B cell (primary cell): ENCODE data around the gene ZSCAN12. TPM values are rescaled to one million over a fixed set of nuclear protein-coding genes. Genes with fewer than 3 reads are reported as not detected.

ENCODE experiments used
- ATAC-seq: fragments of 200-7000 bp; cut with Tn5 transposase; one replicate; pipeline ENCODE4 v1.10.0; 2021; ENCODE audit warnings: low read depth, mild to moderate bottlenecking, moderate number of reproducible peaks, moderate library complexity
- CTCF ChIA-PET: fragments of 350-600 bp; sonication (Branson Sonifier 250); formaldehyde crosslinking; loops from one replicate; lab custom pipeline; 2021; ENCODE audit warnings: antibody characterized with exemption, inconsistent platforms; lab: Charles Lee
- POLR2A ChIA-PET: fragments of 350-600 bp; sonication (Branson Sonifier 250); formaldehyde crosslinking; loops from one replicate; lab custom pipeline; 2021; ENCODE audit warnings: antibody characterized with exemption; lab: Charles Lee
- DNase-seq: peaks from one replicate; pipeline ENCODE4 v3.0.0; 2013
- H2AFZ ChIP-seq: 2 replicates; pipeline ENCODE4 v1.6.1; 2012; ENCODE audit warnings: mild to moderate bottlenecking, low read depth, low read length; ENCODE audit not compliant: insufficient read depth, poor library complexity, severe bottlenecking
- H3K27ac ChIP-seq, 2 donors: 1 replicate in 1 of 2; 2 replicates in 1 of 2; pipeline ENCODE4 v1.5.1; 2012 to 2013; ENCODE audit warnings: low read length in 2 of 2, mild to moderate bottlenecking in 2 of 2, moderate library complexity in 1 of 2
- H3K27me3 ChIP-seq, 4 experiments: fragments of 200-600 bp in 1 of 4; sonication (generic) in 1 of 4; replicated peaks in 1 of 4; 1 replicate in 2 of 4; 2 replicates in 2 of 4; pipeline versions ENCODE4 v1.6.1 to v1.7.0; 2013 to 2016; ENCODE audit warnings: low read length in 3 of 4, mild to moderate bottlenecking in 2 of 4, mixed read lengths in 1 of 4, moderate library complexity in 1 of 4; ENCODE audit not compliant: insufficient read depth in 4 of 4, control insufficient read depth in 3 of 4; ENCODE audit errors: control extremely low read depth in 1 of 4
- H3K36me3 ChIP-seq, 2 experiments: replicated peaks in 1 of 2; 1 replicate in 1 of 2; 2 replicates in 1 of 2; pipeline versions ENCODE4 v1.6.1 to v1.7.1; 2013; ENCODE audit warnings: low read length in 1 of 2; ENCODE audit not compliant: insufficient read depth in 2 of 2, control insufficient read depth in 1 of 2; ENCODE audit errors: control extremely low read depth in 1 of 2, extremely low read depth in 1 of 2
- H3K4me1 ChIP-seq, 2 donors: fragments of 200-600 bp in 1 of 2; sonication (generic) in 1 of 2; 1 replicate in 1 of 2; 2 replicates in 1 of 2; pipeline versions ENCODE4 v1.5.1 to v1.6.1; 2013 to 2017; ENCODE audit warnings: low read length in 2 of 2; ENCODE audit not compliant: control insufficient read depth in 2 of 2, insufficient read depth in 2 of 2
- H3K4me2 ChIP-seq: replicated peaks from 2 replicates; pipeline ENCODE3; 2012; ENCODE audit warnings: mild to moderate bottlenecking, low read depth, low read length; ENCODE audit not compliant: poor library complexity, severe bottlenecking
- H3K4me3 ChIP-seq, 5 experiments: fragments of 200-600 bp in 1 of 5; sonication (generic) in 1 of 5; 1 replicate in 3 of 5; 2 replicates in 2 of 5; pipeline versions ENCODE4 v1.5.1 to v1.7.0; 2011 to 2016; ENCODE audit warnings: low read length in 4 of 5, mild to moderate bottlenecking in 4 of 5, low read depth in 2 of 5, control low read depth in 1 of 5, moderate library complexity in 1 of 5; ENCODE audit not compliant: insufficient read depth in 1 of 5; ENCODE audit errors: control extremely low read depth in 1 of 5, extremely low read depth in 1 of 5
- H3K79me2 ChIP-seq: fragments of 200-600 bp; sonication (generic); one replicate; pipeline ENCODE4 v1.6.0; 2016; ENCODE audit warnings: low read length; ENCODE audit not compliant: control insufficient read depth, insufficient read depth
- H3K9ac ChIP-seq: fragments of 200-600 bp; sonication (generic); 2 replicates; pipeline ENCODE4 v1.6.1; 2017; ENCODE audit warnings: mild to moderate bottlenecking, low read length, moderate library complexity
- H3K9me3 ChIP-seq, 3 donors: one replicate each; pipeline versions ENCODE4 v1.6.1 to v1.7.1; 2013; ENCODE audit warnings: low read length in 2 of 3; ENCODE audit not compliant: control insufficient read depth in 2 of 3, insufficient read depth in 1 of 3; ENCODE audit errors: control extremely low read depth in 1 of 3
- H4K20me1 ChIP-seq: 2 replicates; pipeline ENCODE4 v1.6.0; 2012; ENCODE audit warnings: mild to moderate bottlenecking, low read length; ENCODE audit not compliant: insufficient read depth, control insufficient read depth, poor library complexity, severe bottlenecking
- H3K27ac Mint-ChIP-seq: one replicate; pipeline ENCODE4 v1.8.0; 2021; ENCODE audit warnings: mixed read lengths
- H3K27me3 Mint-ChIP-seq: one replicate; pipeline ENCODE4 v1.8.0; 2021; ENCODE audit warnings: mixed read lengths
- H3K4me1 Mint-ChIP-seq: one replicate; pipeline ENCODE4 v1.8.0; 2021; ENCODE audit warnings: mixed read lengths
- H3K4me3 Mint-ChIP-seq: one replicate; pipeline ENCODE4 v1.8.0; 2021; ENCODE audit warnings: mixed read lengths
- H3K9me3 Mint-ChIP-seq: one replicate; pipeline ENCODE4 v1.8.0; 2022; ENCODE audit warnings: mixed read lengths; ENCODE audit not compliant: insufficient read depth
- EZH2 ChIP-seq: IDR thresholded peaks from 2 replicates; pipeline ENCODE4 v1.6.1; 2012; ENCODE audit warnings: borderline replicate concordance, low read depth, mild to moderate bottlenecking, moderate library complexity, low read length; ENCODE audit not compliant: insufficient read depth, poor library complexity, severe bottlenecking
- WGBS: methylation state at CpG from one replicate; pipeline ENCODE4 v1.1.5; 2013; ENCODE audit warnings: missing lambda C conversion rate; ENCODE audit not compliant: insufficient coverage; 5-methylcytosine and 5-hydroxymethylcytosine counted together
- intact Hi-C: fragments of 100-400 bp; cut with micrococcal nuclease; formaldehyde crosslinking; loops from one replicate; pipeline ENCODE4 v1.10.0; 2022
- polyA plus RNA-seq: library from polyadenylated mRNA; depleted of rRNA; stranded (reverse); fragments of >200 nt; gene quantifications from 2 replicates; pipeline ENCODE4 v1.2.3, GENCODE V29; 2012
- total RNA-seq, 2 donors: library from RNA; stranded (reverse); fragments of 120-200 nt in 1 of 2; gene quantifications; 1 replicate in 1 of 2; 2 replicates in 1 of 2; pipeline versions ENCODE4 v1.2.3 to v1.2.4, GENCODE V29; 2013 to 2022
- TF ChIP-seq, protein P1 (sequence below): fragments of 200-600 bp; IDR thresholded peaks from one replicate; pipeline ENCODE4 v1.8.0; 2022; ENCODE audit warnings: antibody characterized with exemption, mild to moderate bottlenecking

Gene ZSCAN12
- total and polyA plus RNA-seq, 2 donors (not counting 1 experiment from before 2014, with no cell fraction given): 3.5 to 14.8 TPM

DNA sequence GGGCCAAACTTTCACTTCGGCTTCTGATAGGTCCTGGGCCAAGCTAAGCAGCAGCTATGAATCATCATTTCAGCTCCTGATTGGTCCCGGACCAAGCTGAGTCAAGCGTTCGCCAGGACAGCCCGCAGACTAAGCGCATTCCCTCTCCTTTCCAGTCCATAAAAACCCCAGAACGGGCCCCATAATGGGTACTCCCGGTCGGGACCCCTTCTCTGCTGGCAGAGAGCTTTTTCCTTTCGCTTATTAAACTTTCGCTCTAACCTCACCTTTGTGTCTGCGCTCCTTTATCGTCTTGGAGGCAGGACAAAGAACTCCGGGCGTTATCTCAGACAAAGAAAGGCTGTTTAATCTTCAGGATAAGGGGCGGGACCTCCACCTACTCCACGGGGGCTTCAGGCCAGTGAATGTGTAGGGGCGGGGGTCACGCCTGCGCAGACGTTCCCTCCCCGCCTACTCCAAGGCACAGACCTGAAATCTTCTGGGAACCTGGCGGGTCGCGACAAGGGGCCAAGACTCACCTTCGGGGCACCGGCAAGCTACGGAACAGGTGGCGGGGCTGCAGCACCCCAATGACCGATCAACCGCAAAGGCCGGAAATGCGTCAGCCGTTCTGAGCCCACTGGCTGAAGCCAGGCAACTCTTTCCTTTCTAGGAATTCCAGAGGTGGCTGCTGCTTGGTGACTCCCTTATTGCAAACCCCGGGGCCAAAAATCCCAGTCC lies 63.8 kb downstream of the ZSCAN12 start, which contains the start of gene ZSCAN31:
ZSCAN31 (minus strand) TSS at position 585 of the 720 bp plus-strand sequence. CDS start 6,465 bp downstream, outside the sequence.
- Mint-ChIP-seq H3K27me3 (no peaks in the 10 kb centered on the region), H3K4me3 (no peak within 1 kb of the TSS), H3K9me3 (peaks cover 9% of the 10 kb centered on the region), H3K27ac (no peak within 1 kb of the TSS), H3K4me1 (no peaks in the 10 kb centered on the region)
- Histone ChIP-seq H2AFZ (peak within 1 kb of the TSS; percentile 83), H3K9me3 (peaks cover 0 to 9% (median 0%) of the 10 kb centered on the region in 3 donors), H3K9ac (peak within 1 kb of the TSS; percentile 99), H3K36me3 (no peaks in the 10 kb centered on the region), H4K20me1 (no peaks in the 10 kb centered on the region), H3K27ac (peak within 1 kb of the TSS; percentile 95 to 96), H3K4me2 (peak within 1 kb of the TSS; percentile 86), H3K27me3 (no peaks in the 10 kb centered on the region), H3K4me3 (peak within 1 kb of the TSS; percentile 72 to 98 (median 86)), H3K4me1 (peaks cover 11 to 18% of the 10 kb centered on the region in 2 donors), H3K79me2 (no peaks in the 10 kb centered on the region)
- ChIA-PET CTCF (interaction anchor here (0.6 to 1.9 kb wide), 6 partner anchors 13 to 199 kb away, joined by 3 to 6 read pairs (median 4); partner anchors contain the start of gene ZSCAN26), POLR2A (interaction anchor here (0.5 to 1.1 kb wide), 10 partner anchors 14 to 1785 kb away, joined by 3 to 4 read pairs (median 3); partner anchors contain the start of genes ZKSCAN3 and ZSCAN26)
- ATAC-seq (peak; percentile 87), DNase-seq (peak; percentile 89)
- under 1% methylated on average over 32 of the region's 35 CpGs for WGBS
- intact Hi-C loops: loop anchor here (1.0 to 5.0 kb wide), 8 partner anchors 14 to 438 kb away; partner anchors contain the start of genes PGBD1, ZKSCAN3, ZNF165 and ZSCAN26
- TF ChIP-seq, protein P1, sequence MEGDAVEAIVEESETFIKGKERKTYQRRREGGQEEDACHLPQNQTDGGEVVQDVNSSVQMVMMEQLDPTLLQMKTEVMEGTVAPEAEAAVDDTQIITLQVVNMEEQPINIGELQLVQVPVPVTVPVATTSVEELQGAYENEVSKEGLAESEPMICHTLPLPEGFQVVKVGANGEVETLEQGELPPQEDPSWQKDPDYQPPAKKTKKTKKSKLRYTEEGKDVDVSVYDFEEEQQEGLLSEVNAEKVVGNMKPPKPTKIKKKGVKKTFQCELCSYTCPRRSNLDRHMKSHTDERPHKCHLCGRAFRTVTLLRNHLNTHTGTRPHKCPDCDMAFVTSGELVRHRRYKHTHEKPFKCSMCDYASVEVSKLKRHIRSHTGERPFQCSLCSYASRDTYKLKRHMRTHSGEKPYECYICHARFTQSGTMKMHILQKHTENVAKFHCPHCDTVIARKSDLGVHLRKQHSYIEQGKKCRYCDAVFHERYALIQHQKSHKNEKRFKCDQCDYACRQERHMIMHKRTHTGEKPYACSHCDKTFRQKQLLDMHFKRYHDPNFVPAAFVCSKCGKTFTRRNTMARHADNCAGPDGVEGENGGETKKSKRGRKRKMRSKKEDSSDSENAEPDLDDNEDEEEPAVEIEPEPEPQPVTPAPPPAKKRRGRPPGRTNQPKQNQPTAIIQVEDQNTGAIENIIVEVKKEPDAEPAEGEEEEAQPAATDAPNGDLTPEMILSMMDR: no peak
- TF ChIP-seq EZH2: no peak
